A673 (cell line): ENCODE data around the gene HES2.

ENCODE experiments used
- EZH2 ChIP-seq: fragments of 200-600 bp; sonication (generic); IDR thresholded peaks from 2 replicates; pipeline ENCODE4 v1.6.1; 2017; ENCODE audit warnings: borderline replicate concordance, low read depth, mild to moderate bottlenecking, mixed read lengths, antibody characterized with exemption, low read length; ENCODE audit not compliant: poor library complexity, severe bottlenecking
- TF ChIP-seq, protein P1 (sequence below): fragments of 300-800, 200-600 bp; sonication (generic); conservative IDR thresholded peaks from 2 replicates; pipeline ENCODE4 v1.5.1; 2017; ENCODE audit warnings: low read depth, mild to moderate bottlenecking, antibody characterized with exemption, low read length, moderate library complexity, mixed read lengths

GRCh38 chr1:6409733-6410132 is 10.0 kb downstream of the HES2 start:
- TF ChIP-seq, protein P1, sequence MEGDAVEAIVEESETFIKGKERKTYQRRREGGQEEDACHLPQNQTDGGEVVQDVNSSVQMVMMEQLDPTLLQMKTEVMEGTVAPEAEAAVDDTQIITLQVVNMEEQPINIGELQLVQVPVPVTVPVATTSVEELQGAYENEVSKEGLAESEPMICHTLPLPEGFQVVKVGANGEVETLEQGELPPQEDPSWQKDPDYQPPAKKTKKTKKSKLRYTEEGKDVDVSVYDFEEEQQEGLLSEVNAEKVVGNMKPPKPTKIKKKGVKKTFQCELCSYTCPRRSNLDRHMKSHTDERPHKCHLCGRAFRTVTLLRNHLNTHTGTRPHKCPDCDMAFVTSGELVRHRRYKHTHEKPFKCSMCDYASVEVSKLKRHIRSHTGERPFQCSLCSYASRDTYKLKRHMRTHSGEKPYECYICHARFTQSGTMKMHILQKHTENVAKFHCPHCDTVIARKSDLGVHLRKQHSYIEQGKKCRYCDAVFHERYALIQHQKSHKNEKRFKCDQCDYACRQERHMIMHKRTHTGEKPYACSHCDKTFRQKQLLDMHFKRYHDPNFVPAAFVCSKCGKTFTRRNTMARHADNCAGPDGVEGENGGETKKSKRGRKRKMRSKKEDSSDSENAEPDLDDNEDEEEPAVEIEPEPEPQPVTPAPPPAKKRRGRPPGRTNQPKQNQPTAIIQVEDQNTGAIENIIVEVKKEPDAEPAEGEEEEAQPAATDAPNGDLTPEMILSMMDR = no peak
- no peak for TF ChIP-seq EZH2
